Measurements from ENCODE around the gene BLACAT1. TPM values are rescaled to one million over a fixed set of nuclear protein-coding genes. Genes with fewer than 3 reads are reported as not detected.

Gene BLACAT1
- total and polyA plus RNA-seq, 9 of the 15 experiments (the other 6 are each of a cell fraction or from before 2014, with no cell fraction given), result 0.10 to 5.9 (median 0.73) TPM

DNA sequence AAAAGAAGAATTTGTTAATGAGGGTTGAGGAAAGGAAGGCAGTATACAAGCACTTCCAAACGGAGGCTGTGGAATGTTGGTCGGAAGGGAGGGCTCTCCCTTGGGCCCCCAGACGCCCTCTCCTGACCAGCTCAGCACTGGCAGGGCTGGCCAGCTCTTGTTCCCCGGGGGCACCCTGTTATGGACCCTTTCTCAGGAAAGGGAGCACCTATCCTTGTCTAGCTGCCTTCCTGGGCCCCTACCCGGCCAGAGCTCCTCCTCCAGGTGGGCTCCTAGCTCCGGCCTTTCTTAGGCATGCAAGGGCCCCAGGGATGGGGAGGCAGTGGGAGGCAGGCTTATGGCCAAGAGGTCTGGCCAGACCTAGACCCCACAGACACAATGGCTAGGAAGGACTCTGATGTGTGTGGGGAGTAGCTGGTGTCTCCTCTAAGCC is 926 bp downstream of the BLACAT1 start:
- no peak overlapping the region for H2AFZ ChIP-seq (ENCODE audit: low read depth, low read length)
- in situ Hi-C loops (cut with MboI) (no loop called here), intact Hi-C loops (cut with micrococcal nuclease) (no loop called here)
- H3K27me3 ChIP-seq (ENCODE audit: control insufficient read depth in 2 of 2, insufficient read depth in 2 of 2, low read length in 2 of 2), result peaks cover 30 to 51% of the 10 kb centered on the region in 2 experiments
- no peak for FAIRE-seq
- no peaks in the 10 kb centered on the region for H3K79me2 ChIP-seq (ENCODE audit: control insufficient read depth, insufficient read depth, low read length)
- H3K9ac ChIP-seq (ENCODE audit: insufficient read depth in 1 of 2, low read depth in 2 of 2, low read length in 2 of 2), result no peak overlapping the region
- H3K4me1 ChIP-seq (replicated peaks in 1 of 2; ENCODE audit: control insufficient read depth in 2 of 2, insufficient read depth in 2 of 2, low read length in 2 of 2), result peaks cover 10 to 29% of the 10 kb centered on the region in 2 experiments; a peak in 4 of 5 replicates
- H3K4me3 ChIP-seq, result no peak overlapping the region
- DNase-seq (ENCODE audit: extremely low read depth in 1 of 4, low spot score in 3 of 4), result no peak
- ChIA-PET CTCF (ENCODE audit: low intra/inter-chr PET ratio) (no interaction called here), POLR2A (interaction anchor here (0.6 to 1.3 kb wide), 4 partner anchors 9 to 106 kb away, joined by 3 to 4 read pairs (median 4); no protein-coding TSS in a partner anchor)
- WGBS (ENCODE audit: insufficient coverage, low coverage, missing lambda C conversion rate), result 11% methylated on average over 6 of the region's 6 CpGs
- H3K9me1 ChIP-seq (ENCODE audit: control insufficient read depth, insufficient read depth, low read length), result no peaks in the 10 kb centered on the region
- no peak for ATAC-seq
- H3K9me3 ChIP-seq (replicated peaks; ENCODE audit: control insufficient read depth, insufficient read depth, low read depth, low read length), result no peaks in the 10 kb centered on the region
- H4K20me1 ChIP-seq (replicated peaks; ENCODE audit: control insufficient read depth, insufficient read depth, low read length), result peaks cover 4% of the 10 kb centered on the region; the same call in 1 of the 2 replicates
- no peaks in the 10 kb centered on the region for H3K36me3 ChIP-seq (ENCODE audit: control insufficient read depth, insufficient read depth, low read length)
- no TSS peak for BruUV-seq (replicated peaks)
- H3K4me2 ChIP-seq (ENCODE audit: insufficient read depth, low read length), result no peak overlapping the region
- H3K27ac ChIP-seq (ENCODE audit: extremely low read depth, low read depth, low read length), result no peak overlapping the region
- TF ChIP-seq ZNF77 (CRISPR knock-in tag; IDR thresholded peaks at IDR 0.05), result no peak
- no peak for TF ChIP-seq HDAC3 (IDR thresholded peaks at IDR 0.05; ENCODE audit: borderline replicate concordance, partially characterized antibody)
- no peak for TF ChIP-seq TEAD4 (IDR thresholded peaks at IDR 0.05; ENCODE audit: low read length)
- no peak for TF ChIP-seq TEAD4 (CRISPR knock-in tag; IDR thresholded peaks at IDR 0.05; ENCODE audit: borderline replicate concordance)
- TF ChIP-seq ZNF584 (CRISPR knock-in tag; IDR thresholded peaks at IDR 0.05; ENCODE audit: low read depth), result no peak
- no peak for TF ChIP-seq ZNF655 (CRISPR knock-in tag; IDR thresholded peaks at IDR 0.05)
- TF ChIP-seq, protein P1, sequence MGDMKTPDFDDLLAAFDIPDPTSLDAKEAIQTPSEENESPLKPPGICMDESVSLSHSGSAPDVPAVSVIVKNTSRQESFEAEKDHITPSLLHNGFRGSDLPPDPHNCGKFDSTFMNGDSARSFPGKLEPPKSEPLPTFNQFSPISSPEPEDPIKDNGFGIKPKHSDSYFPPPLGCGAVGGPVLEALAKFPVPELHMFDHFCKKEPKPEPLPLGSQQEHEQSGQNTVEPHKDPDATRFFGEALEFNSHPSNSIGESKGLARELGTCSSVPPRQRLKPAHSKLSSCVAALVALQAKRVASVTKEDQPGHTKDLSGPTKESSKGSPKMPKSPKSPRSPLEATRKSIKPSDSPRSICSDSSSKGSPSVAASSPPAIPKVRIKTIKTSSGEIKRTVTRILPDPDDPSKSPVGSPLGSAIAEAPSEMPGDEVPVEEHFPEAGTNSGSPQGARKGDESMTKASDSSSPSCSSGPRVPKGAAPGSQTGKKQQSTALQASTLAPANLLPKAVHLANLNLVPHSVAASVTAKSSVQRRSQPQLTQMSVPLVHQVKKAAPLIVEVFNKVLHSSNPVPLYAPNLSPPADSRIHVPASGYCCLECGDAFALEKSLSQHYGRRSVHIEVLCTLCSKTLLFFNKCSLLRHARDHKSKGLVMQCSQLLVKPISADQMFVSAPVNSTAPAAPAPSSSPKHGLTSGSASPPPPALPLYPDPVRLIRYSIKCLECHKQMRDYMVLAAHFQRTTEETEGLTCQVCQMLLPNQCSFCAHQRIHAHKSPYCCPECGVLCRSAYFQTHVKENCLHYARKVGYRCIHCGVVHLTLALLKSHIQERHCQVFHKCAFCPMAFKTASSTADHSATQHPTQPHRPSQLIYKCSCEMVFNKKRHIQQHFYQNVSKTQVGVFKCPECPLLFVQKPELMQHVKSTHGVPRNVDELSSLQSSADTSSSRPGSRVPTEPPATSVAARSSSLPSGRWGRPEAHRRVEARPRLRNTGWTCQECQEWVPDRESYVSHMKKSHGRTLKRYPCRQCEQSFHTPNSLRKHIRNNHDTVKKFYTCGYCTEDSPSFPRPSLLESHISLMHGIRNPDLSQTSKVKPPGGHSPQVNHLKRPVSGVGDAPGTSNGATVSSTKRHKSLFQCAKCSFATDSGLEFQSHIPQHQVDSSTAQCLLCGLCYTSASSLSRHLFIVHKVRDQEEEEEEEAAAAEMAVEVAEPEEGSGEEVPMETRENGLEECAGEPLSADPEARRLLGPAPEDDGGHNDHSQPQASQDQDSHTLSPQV (IDR thresholded peaks at IDR 0.05), result no peak
- TF ChIP-seq, protein P2, sequence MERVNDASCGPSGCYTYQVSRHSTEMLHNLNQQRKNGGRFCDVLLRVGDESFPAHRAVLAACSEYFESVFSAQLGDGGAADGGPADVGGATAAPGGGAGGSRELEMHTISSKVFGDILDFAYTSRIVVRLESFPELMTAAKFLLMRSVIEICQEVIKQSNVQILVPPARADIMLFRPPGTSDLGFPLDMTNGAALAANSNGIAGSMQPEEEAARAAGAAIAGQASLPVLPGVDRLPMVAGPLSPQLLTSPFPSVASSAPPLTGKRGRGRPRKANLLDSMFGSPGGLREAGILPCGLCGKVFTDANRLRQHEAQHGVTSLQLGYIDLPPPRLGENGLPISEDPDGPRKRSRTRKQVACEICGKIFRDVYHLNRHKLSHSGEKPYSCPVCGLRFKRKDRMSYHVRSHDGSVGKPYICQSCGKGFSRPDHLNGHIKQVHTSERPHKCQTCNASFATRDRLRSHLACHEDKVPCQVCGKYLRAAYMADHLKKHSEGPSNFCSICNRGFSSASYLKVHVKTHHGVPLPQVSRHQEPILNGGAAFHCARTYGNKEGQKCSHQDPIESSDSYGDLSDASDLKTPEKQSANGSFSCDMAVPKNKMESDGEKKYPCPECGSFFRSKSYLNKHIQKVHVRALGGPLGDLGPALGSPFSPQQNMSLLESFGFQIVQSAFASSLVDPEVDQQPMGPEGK (CRISPR knock-in tag; IDR thresholded peaks at IDR 0.05; ENCODE audit: borderline replicate concordance), result no peak
